Breast epithelium (tissue), 4 donors: ENCODE measurements around the gene BACE2. TPM values are rescaled to one million over a fixed set of nuclear protein-coding genes. Genes with fewer than 3 reads are reported as not detected.

ENCODE experiments used
- DNase-seq, 2 donors: peaks; one replicate each; pipeline ENCODE4 v3.0.0-alpha.2; 2019; ENCODE audit warnings: low spot score in 2 of 2
- H3K27ac ChIP-seq, 2 donors: fragments of 200-600 bp; sonication (generic) in 1 of 2; one replicate each; pipeline ENCODE4 v1.5.1; 2016 to 2019; ENCODE audit warnings: mild to moderate bottlenecking in 1 of 2
- H3K27me3 ChIP-seq, 2 donors: fragments of 200-600 bp; sonication (generic) in 1 of 2; one replicate each; pipeline versions ENCODE4 v1.5.1 to v1.6.0; 2017 to 2019; ENCODE audit warnings: control low read depth in 1 of 2, mild to moderate bottlenecking in 1 of 2
- H3K36me3 ChIP-seq: fragments of 200-600 bp; one replicate; pipeline ENCODE4 v1.5.1; 2019
- H3K4me1 ChIP-seq, 2 donors: fragments of 200-600 bp; sonication (generic); one replicate each; pipeline ENCODE4 v1.5.1; 2016 to 2019; ENCODE audit warnings: control low read depth in 1 of 2
- H3K4me3 ChIP-seq, 3 donors: fragments of 200-600 bp; sonication (generic); 1 replicate in 2 of 3; 2 replicates in 1 of 3; pipeline ENCODE4 v1.5.1; 2016 to 2019; ENCODE audit warnings: mild to moderate bottlenecking in 3 of 3, moderate library complexity in 2 of 3
- H3K9me3 ChIP-seq, 2 donors: fragments of 200-600 bp; sonication (generic) in 1 of 2; one replicate each; pipeline ENCODE4 v1.5.1; 2016 to 2019; ENCODE audit warnings: control low read depth in 1 of 2
- CTCF ChIP-seq, 3 donors: fragments of 450-650 bp; IDR thresholded peaks; one replicate each; pipeline ENCODE4 v1.5.1; 2016 to 2017; ENCODE audit warnings: antibody characterized with exemption in 3 of 3, mild to moderate bottlenecking in 3 of 3, moderate library complexity in 3 of 3
- POLR2A ChIP-seq: fragments of 450-650 bp; IDR thresholded peaks from one replicate; pipeline ENCODE4 v1.6.1; 2016; ENCODE audit warnings: antibody characterized with exemption, mild to moderate bottlenecking, moderate library complexity
- POLR2AphosphoS5 ChIP-seq, 3 donors: sonication (generic); formaldehyde crosslinking; IDR thresholded peaks; one replicate each; pipeline ENCODE4 v1.6.1; 2017; ENCODE audit warnings: antibody characterized with exemption in 3 of 3
- intact Hi-C: fragments of 100-400 bp; cut with DNase I; formaldehyde crosslinking; loops from one replicate; pipeline ENCODE4 v1.15.1; 2023; ENCODE audit warnings: low total_unique reads
- total RNA-seq, 3 donors: library from RNA; depleted of rRNA; stranded (reverse); fragments of >200 nt; gene quantifications; one replicate each; pipeline ENCODE4 v1.1.0, GENCODE V29; 2016

The BACE2 gene
- total RNA-seq, 3 donors from 2014 or later = 26.9 to 94.4 (median 67.5) TPM

GRCh38 chr21:41219498-41220207, 51.7 kb downstream of the BACE2 start:
- intact Hi-C loops = no loop called here
- Histone ChIP-seq H3K9me3 (no peaks in the 10 kb centered on the region), H3K4me1 (no peaks in the 10 kb centered on the region), H3K27ac (no peak overlapping the region), H3K4me3 (no peak overlapping the region), H3K27me3 (no peaks in the 10 kb centered on the region), H3K36me3 (no peaks in the 10 kb centered on the region)
- DNase-seq = no peak
- TF ChIP-seq CTCF (IDR thresholded peaks at IDR 0.05) (no peak), POLR2A (no peak), POLR2AphosphoS5 (IDR thresholded peaks at IDR 0.05) (no peak)

GRCh38 chr21:41220208-41220733, 52.3 kb downstream of the BACE2 start:
- no peak for TF ChIP-seq POLR2A
- no peak for TF ChIP-seq POLR2AphosphoS5 (IDR thresholded peaks at IDR 0.05)
- TF ChIP-seq CTCF (IDR thresholded peaks at IDR 0.05) = no peak
- no peaks in the 10 kb centered on the region for H3K9me3 ChIP-seq
- no peaks in the 10 kb centered on the region for H3K36me3 ChIP-seq
- intact Hi-C loops = no loop called here
- no peaks in the 10 kb centered on the region for H3K27me3 ChIP-seq
- no peaks in the 10 kb centered on the region for H3K4me1 ChIP-seq
- no peak overlapping the region for H3K27ac ChIP-seq
- H3K4me3 ChIP-seq = no peak overlapping the region
- no peak for DNase-seq

- no peak for DNase-seq
- Histone ChIP-seq H3K36me3 (no peaks in the 10 kb centered on the region), H3K4me1 (no peaks in the 10 kb centered on the region), H3K27me3 (no peaks in the 10 kb centered on the region), H3K27ac (no peak overlapping the region), H3K9me3 (no peaks in the 10 kb centered on the region), H3K4me3 (no peak overlapping the region)
- TF ChIP-seq CTCF (IDR thresholded peaks at IDR 0.05) (no peak), POLR2A (no peak), POLR2AphosphoS5 (IDR thresholded peaks at IDR 0.05) (no peak)
- intact Hi-C loops = no loop called here
Measured at GRCh38 chr21:41222247-41223068, 54.5 kb downstream of the BACE2 start.

- H3K27ac ChIP-seq = no peak overlapping the region
- no peak for TF ChIP-seq CTCF (IDR thresholded peaks at IDR 0.05)
- TF ChIP-seq POLR2A = no peak
- TF ChIP-seq POLR2AphosphoS5 (IDR thresholded peaks at IDR 0.05) = no peak
- H3K36me3 ChIP-seq = no peaks in the 10 kb centered on the region
Measured at GRCh38 chr21:41226853-41227252, 58.9 kb downstream of the BACE2 start.

More at GRCh38 chr21:41226853-41227252, 58.9 kb downstream of the BACE2 start:
- no peaks in the 10 kb centered on the region for H3K4me1 ChIP-seq
- no peak for DNase-seq
- no peaks in the 10 kb centered on the region for H3K27me3 ChIP-seq
- no peak overlapping the region for H3K4me3 ChIP-seq
- H3K9me3 ChIP-seq = no peaks in the 10 kb centered on the region
- intact Hi-C loops = no loop called here
